CD4-positive, alpha-beta T cell (primary cell): ENCODE measurements around the gene ZFYVE1. TPM values are rescaled to one million over a fixed set of nuclear protein-coding genes. Genes with fewer than 3 reads are reported as not detected.

Source experiments
- ATAC-seq: fragments of 200-7000 bp; cut with Tn5 transposase; one replicate; pipeline ENCODE4 v1.10.0; 2022; ENCODE audit warnings: mild to moderate bottlenecking; ENCODE audit not compliant: poor library complexity
- CTCF ChIA-PET: fragments of 350-600 bp; sonication (Branson Sonifier 250); formaldehyde crosslinking; loops from one replicate; lab custom pipeline; 2021; ENCODE audit warnings: antibody characterized with exemption, inconsistent platforms; lab: Charles Lee
- POLR2A ChIA-PET: fragments of 350-600 bp; sonication (Branson Sonifier 250); formaldehyde crosslinking; loops from one replicate; lab custom pipeline; 2021; ENCODE audit warnings: antibody characterized with exemption, inconsistent platforms; lab: Charles Lee
- DNase-seq, 14 experiments: peaks; one replicate each; pipeline ENCODE4 v3.0.0-alpha.2; 2013 to 2020; ENCODE audit warnings: mixed read lengths in 2 of 14
- H3K27ac ChIP-seq, 2 donors: one replicate each; pipeline versions ENCODE4 v1.5.1 to v1.7.0; 2013; ENCODE audit warnings: low read length in 2 of 2, low read depth in 1 of 2, mild to moderate bottlenecking in 1 of 2
- H3K27me3 ChIP-seq, 2 experiments: 1 replicate in 1 of 2; 2 replicates in 1 of 2; pipeline versions ENCODE4 v1.6.1 to v1.7.0; 2013; ENCODE audit warnings: low read length in 2 of 2, control low read depth in 1 of 2, mild to moderate bottlenecking in 1 of 2, moderate library complexity in 1 of 2; ENCODE audit not compliant: insufficient read depth in 2 of 2, control insufficient read depth in 1 of 2
- H3K36me3 ChIP-seq: one replicate; pipeline ENCODE4 v1.6.1; 2013; ENCODE audit warnings: low read length, control low read depth; ENCODE audit not compliant: insufficient read depth
- H3K4me1 ChIP-seq: one replicate; pipeline ENCODE4 v1.6.1; 2013; ENCODE audit warnings: low read length, control low read depth; ENCODE audit not compliant: insufficient read depth
- H3K4me3 ChIP-seq: one replicate; pipeline ENCODE4 v1.5.1; 2013; ENCODE audit warnings: mild to moderate bottlenecking, low read length, moderate library complexity
- H3K9me3 ChIP-seq, 2 experiments: 1 replicate in 1 of 2; 2 replicates in 1 of 2; pipeline versions ENCODE4 v1.6.1 to v1.7.0; 2013; ENCODE audit warnings: low read length in 2 of 2, mild to moderate bottlenecking in 2 of 2, control low read depth in 1 of 2, moderate library complexity in 1 of 2; ENCODE audit not compliant: control insufficient read depth in 1 of 2, insufficient read depth in 1 of 2
- H3K27ac Mint-ChIP-seq: one replicate; pipeline ENCODE4 v1.8.0; 2020; ENCODE audit warnings: mixed read lengths
- H3K27me3 Mint-ChIP-seq: one replicate; pipeline ENCODE4 v1.8.0; 2021; ENCODE audit warnings: mixed read lengths
- H3K36me3 Mint-ChIP-seq: one replicate; pipeline ENCODE4 v1.8.0; 2021; ENCODE audit warnings: low read depth, mixed read lengths
- H3K4me1 Mint-ChIP-seq: one replicate; pipeline ENCODE4 v1.8.0; 2021; ENCODE audit warnings: low read depth, mixed read lengths
- H3K4me3 Mint-ChIP-seq: one replicate; pipeline ENCODE4 v1.8.0; 2020; ENCODE audit warnings: mild to moderate bottlenecking, mixed read lengths
- H3K9me3 Mint-ChIP-seq: one replicate; pipeline ENCODE4 v1.8.0; 2020; ENCODE audit warnings: mixed read lengths
- intact Hi-C, 2 experiments: fragments of 100-400 bp; cut with DNase I in 1 of 2; cut with micrococcal nuclease in 1 of 2; formaldehyde crosslinking; loops; one replicate each; pipeline versions ENCODE4 v1.15.1 to v1.9.0; 2023 to 2025; cut with DNase I, micrococcal nuclease
- total RNA-seq, 174 experiments: library from RNA in 2 of 174; stranded (reverse) in 2 of 174; gene quantifications; one replicate each; pipeline ENCODE4 v1.2.3 and lab custom pipeline; 2021 to 2026
- TF ChIP-seq, protein P1 (sequence below): fragments of 200-600 bp; IDR thresholded peaks from one replicate; pipeline ENCODE4 v1.8.0; 2022; ENCODE audit warnings: antibody characterized with exemption, mild to moderate bottlenecking

The ZFYVE1 gene
- total RNA-seq, 2 experiments from 2014 or later, result 9.3 to 10.9 TPM

- no peak overlapping the region for H3K27ac Mint-ChIP-seq
- ATAC-seq (no peak), DNase-seq (no peak)
- Histone ChIP-seq H3K27me3 (no peaks in the 10 kb centered on the region), H3K27ac (no peak overlapping the region), H3K9me3 (no peaks in the 10 kb centered on the region), H3K4me1 (peaks cover 20% of the 10 kb centered on the region), H3K36me3 (no peaks in the 10 kb centered on the region), H3K4me3 (no peak overlapping the region)
- CTCF ChIA-PET, result no interaction called here
- no peaks in the 10 kb centered on the region for H3K27me3 Mint-ChIP-seq
- intact Hi-C loops, result loop anchor here in 1 of 2 experiments (5.0 to 10.0 kb wide), 3 partner anchors 128 to 1565 kb away; partner anchors contain the start of genes ALDH6A1, ISCA2, LIN52 and NPC2
- H3K9me3 Mint-ChIP-seq, result no peaks in the 10 kb centered on the region
- peaks cover 4% of the 10 kb centered on the region for H3K36me3 Mint-ChIP-seq
- POLR2A ChIA-PET, result no interaction called here
- TF ChIP-seq, protein P1, sequence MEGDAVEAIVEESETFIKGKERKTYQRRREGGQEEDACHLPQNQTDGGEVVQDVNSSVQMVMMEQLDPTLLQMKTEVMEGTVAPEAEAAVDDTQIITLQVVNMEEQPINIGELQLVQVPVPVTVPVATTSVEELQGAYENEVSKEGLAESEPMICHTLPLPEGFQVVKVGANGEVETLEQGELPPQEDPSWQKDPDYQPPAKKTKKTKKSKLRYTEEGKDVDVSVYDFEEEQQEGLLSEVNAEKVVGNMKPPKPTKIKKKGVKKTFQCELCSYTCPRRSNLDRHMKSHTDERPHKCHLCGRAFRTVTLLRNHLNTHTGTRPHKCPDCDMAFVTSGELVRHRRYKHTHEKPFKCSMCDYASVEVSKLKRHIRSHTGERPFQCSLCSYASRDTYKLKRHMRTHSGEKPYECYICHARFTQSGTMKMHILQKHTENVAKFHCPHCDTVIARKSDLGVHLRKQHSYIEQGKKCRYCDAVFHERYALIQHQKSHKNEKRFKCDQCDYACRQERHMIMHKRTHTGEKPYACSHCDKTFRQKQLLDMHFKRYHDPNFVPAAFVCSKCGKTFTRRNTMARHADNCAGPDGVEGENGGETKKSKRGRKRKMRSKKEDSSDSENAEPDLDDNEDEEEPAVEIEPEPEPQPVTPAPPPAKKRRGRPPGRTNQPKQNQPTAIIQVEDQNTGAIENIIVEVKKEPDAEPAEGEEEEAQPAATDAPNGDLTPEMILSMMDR, result no peak
- peaks cover 32% of the 10 kb centered on the region for H3K4me1 Mint-ChIP-seq
- no peak overlapping the region for H3K4me3 Mint-ChIP-seq
Measured at GRCh38 chr14:72929316-72930080, 97.4 kb downstream of the ZFYVE1 start.

DNA sequence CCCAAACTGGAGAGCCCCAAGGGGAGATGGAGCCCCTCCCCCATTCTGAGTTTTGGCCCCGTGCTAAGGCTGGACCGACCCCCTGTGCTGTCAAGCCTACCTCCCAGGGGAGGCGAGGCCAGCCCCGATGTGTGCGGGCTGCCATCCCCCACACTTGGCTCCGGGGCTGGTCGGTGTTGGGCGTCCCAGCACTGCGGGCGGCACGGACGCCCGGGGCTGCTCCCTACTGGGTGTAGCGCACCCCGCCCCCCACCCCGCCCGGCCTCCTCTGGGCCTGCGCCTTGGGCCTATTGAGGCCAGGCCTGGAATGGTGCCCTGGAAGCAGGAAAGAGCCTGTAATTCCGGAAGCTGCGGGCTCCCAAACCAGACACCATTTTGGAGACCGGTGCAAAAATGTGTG, 98.0 kb downstream of the ZFYVE1 start:
- Histone ChIP-seq H3K27ac (no peak overlapping the region), H3K27me3 (no peaks in the 10 kb centered on the region), H3K36me3 (no peaks in the 10 kb centered on the region), H3K4me3 (no peak overlapping the region), H3K4me1 (peaks cover 20% of the 10 kb centered on the region), H3K9me3 (no peaks in the 10 kb centered on the region)
- POLR2A ChIA-PET, result no interaction called here
- intact Hi-C loops, result loop anchor here in 1 of 2 experiments (5.0 to 10.0 kb wide), 3 partner anchors 128 to 1566 kb away; partner anchors contain the start of genes ALDH6A1, ISCA2, LIN52 and NPC2
- H3K4me3 Mint-ChIP-seq, result no peak overlapping the region
- H3K4me1 Mint-ChIP-seq, result peaks cover 32% of the 10 kb centered on the region
- ATAC-seq (no peak), DNase-seq (no peak)
- TF ChIP-seq, protein P1, result no peak
- peaks cover 4% of the 10 kb centered on the region for H3K36me3 Mint-ChIP-seq
- H3K27ac Mint-ChIP-seq, result no peak overlapping the region
- H3K9me3 Mint-ChIP-seq, result no peaks in the 10 kb centered on the region
- no peaks in the 10 kb centered on the region for H3K27me3 Mint-ChIP-seq
- CTCF ChIA-PET, result no interaction called here

- Mint-ChIP-seq H3K27ac (peak within 1 kb of the TSS; percentile 93), H3K9me3 (no peaks in the 10 kb centered on the region), H3K27me3 (no peaks in the 10 kb centered on the region), H3K4me3 (peak within 1 kb of the TSS; percentile 97), H3K4me1 (peaks cover 25% of the 10 kb centered on the region), H3K36me3 (peaks cover 4% of the 10 kb centered on the region)
- peak in 13 of 14 experiments; percentile 87 to 97 (median 92) for DNase-seq
- ChIA-PET POLR2A (interaction anchor here (1.0 to 2.3 kb wide), 5 partner anchors 10 to 210 kb away, joined by 3 to 10 read pairs (median 3); partner anchors contain the start of genes DPF3, PSEN1 and RBM25), CTCF (interaction anchor here (1.4 kb wide), 1 partner anchor 22 kb away, joined by 6 read pairs; no protein-coding TSS in a partner anchor)
- Histone ChIP-seq H3K4me1 (peaks cover 20% of the 10 kb centered on the region), H3K36me3 (no peaks in the 10 kb centered on the region), H3K9me3 (no peaks in the 10 kb centered on the region), H3K27me3 (no peaks in the 10 kb centered on the region), H3K27ac (peak within 1 kb of the TSS; percentile 30 to 70), H3K4me3 (peak within 1 kb of the TSS; percentile 81)
- TF ChIP-seq, protein P1, result no peak
- peak; percentile 95 for ATAC-seq
- intact Hi-C loops, result loop anchor here (1.0 to 10.0 kb wide), 7 partner anchors 22 to 1568 kb away; partner anchors contain the start of genes ALDH6A1 (in 1 of the 2), DPF3 (in 1 of the 2), ISCA2 (in 1 of the 2) and LIN52 (in 1 of the 2)
Measured at GRCh38 chr14:72926292-72927028, 100.4 kb downstream of the ZFYVE1 start, which contains the start of gene DCAF4. Gene DCAF4, plus strand, starts transcription at chr14:72926464. Its CDS starts 11,515 bp downstream, at chr14:72937979.
